Measurements from ENCODE around the gene CXXC1. TPM values are rescaled to one million over a fixed set of nuclear protein-coding genes. Genes with fewer than 3 reads are reported as not detected.

The CXXC1 gene
- total and polyA plus RNA-seq, 2 donors (not counting 3 experiments of a cell fraction or from before 2014, with no cell fraction given), result 64.4 to 128 TPM

- Histone ChIP-seq H3K4me1 (ENCODE audit: control insufficient read depth, extremely low read depth, insufficient read depth, low read length) (no peaks in the 10 kb centered on the region), H3K9me3 (replicated peaks; ENCODE audit: control insufficient read depth, insufficient read depth, low read length) (no peaks in the 10 kb centered on the region), H3K27me3 (ENCODE audit: control insufficient read depth in 2 of 2, insufficient read depth in 2 of 2, low read length in 2 of 2) (peaks cover 0 to 3% of the 10 kb centered on the region in 2 experiments), H3K27ac (ENCODE audit: insufficient read depth, low read depth, low read length) (no peak overlapping the region), H3K9ac (replicated peaks; ENCODE audit: extremely low read depth, insufficient read depth, low read length) (no peak overlapping the region), H3K4me2 (ENCODE audit: insufficient read depth, low read length) (no peak overlapping the region), H2AFZ (ENCODE audit: low read depth, low read length) (no peak overlapping the region), H4K20me1 (replicated peaks; ENCODE audit: control insufficient read depth, extremely low read depth, insufficient read depth, low read length) (no peaks in the 10 kb centered on the region), H3K36me3 (ENCODE audit: control insufficient read depth in 2 of 2, extremely low read depth in 1 of 2, insufficient read depth in 2 of 2, low read length in 2 of 2) (no peaks in the 10 kb centered on the region), H3K9me1 (replicated peaks; ENCODE audit: control insufficient read depth, extremely low read depth, insufficient read depth, low read length) (no peaks in the 10 kb centered on the region), H3K4me3 (replicated peaks in 1 of 3; ENCODE audit: insufficient read depth in 1 of 3, low read depth in 1 of 3, low read length in 3 of 3) (no peak overlapping the region), H3K79me2 (ENCODE audit: control insufficient read depth, insufficient read depth, low read length) (no peaks in the 10 kb centered on the region)
- intact Hi-C loops (cut with micrococcal nuclease) (no loop called here), dilution Hi-C loops (cut with MboI; ENCODE audit: extremely low pct_ligation_motif_present, low sequenced_read_pairs) (no loop called here)
- no peak for TF ChIP-seq FOS (IDR thresholded peaks at IDR 0.05; ENCODE audit: borderline replicate concordance, insufficient read depth, low read length)
- TF ChIP-seq GATA2 (IDR thresholded peaks at IDR 0.05; ENCODE audit: insufficient read depth, insufficient read length, low read depth, low read length), result no peak
- TF ChIP-seq POLR2AphosphoS5 (IDR thresholded peaks at IDR 0.05; ENCODE audit: insufficient read depth, low read depth, low read length), result no peak
- no peak for TF ChIP-seq POLR2A (IDR thresholded peaks at IDR 0.05; ENCODE audit: low read depth, low read length)
- no peak for TF ChIP-seq EZH2 (IDR thresholded peaks at IDR 0.05; ENCODE audit: borderline replicate concordance, low read depth, low read length, severe bottlenecking)
- no peak for TF ChIP-seq MYC (IDR thresholded peaks at IDR 0.05; ENCODE audit: low read depth, low read length)
- no peak for TF ChIP-seq CTCF (IDR thresholded peaks at IDR 0.05; ENCODE audit: extremely low read depth in 1 of 2, insufficient read depth in 1 of 2, low read depth in 1 of 2, low read length in 2 of 2)
- no peak for TF ChIP-seq JUN (IDR thresholded peaks at IDR 0.05; ENCODE audit: borderline replicate concordance, insufficient read depth, insufficient read length, low read depth)
- TF ChIP-seq MAX (IDR thresholded peaks at IDR 0.05; ENCODE audit: insufficient read depth, insufficient read length), result no peak
- no peak for FAIRE-seq
- POLR2A ChIA-PET, result no interaction called here
- CTCF ChIA-PET, result interaction anchor here (1.4 kb wide), 1 partner anchor 42 kb away, joined by 3 read pairs; no protein-coding TSS in a partner anchor
- no peak for DNase-seq (ENCODE audit: low read depth, low spot score)
- BruUV-seq (replicated peaks), result no TSS peak
These were observed 27.8 kb upstream of the CXXC1 start for GRCh38 chr18:50315100-50315871.

Measured in endothelial cell of umbilical vein (primary cell).